Prostate gland (tissue), 2 donors: Measurements from ENCODE around the gene PSMD6. TPM values are rescaled to one million over a fixed set of nuclear protein-coding genes. Genes with fewer than 3 reads are reported as not detected.

Experiments used
- DNase-seq: peaks from one replicate; pipeline ENCODE4 v3.0.0-alpha.2; 2019; ENCODE audit warnings: low spot score
- H3K27ac ChIP-seq, 2 donors: fragments of 200-600 bp; sonication (generic); 2 replicates each; pipeline ENCODE4 v1.5.1; 2017 to 2019
- H3K27me3 ChIP-seq: fragments of 200-600 bp; sonication (generic); replicated peaks from 2 replicates; pipeline ENCODE4 v1.5.1; 2019; ENCODE audit not compliant: insufficient read depth
- H3K36me3 ChIP-seq, 2 donors: fragments of 200-600 bp; sonication (generic); 1 replicate in 1 of 2; 2 replicates in 1 of 2; pipeline versions ENCODE4 v1.5.1 to v1.8.1; 2017 to 2019
- H3K4me1 ChIP-seq: fragments of 200-600 bp; sonication (generic); replicated peaks from 2 replicates; pipeline ENCODE4 v1.5.1; 2019
- H3K4me3 ChIP-seq, 2 donors: fragments of 200-600 bp; sonication (generic); 2 replicates each; pipeline ENCODE4 v1.5.1; 2017 to 2019
- H3K9me3 ChIP-seq: fragments of 200-600 bp; sonication (generic); 2 replicates; pipeline ENCODE4 v1.5.1; 2017
- POLR2A ChIP-seq: fragments of 450-650 bp; IDR thresholded peaks from one replicate; pipeline ENCODE4 v1.6.1; 2016; ENCODE audit warnings: antibody characterized with exemption, mild to moderate bottlenecking
- POLR2AphosphoS5 ChIP-seq: sonication (generic); formaldehyde crosslinking; IDR thresholded peaks from one replicate; pipeline ENCODE4 v1.6.1; 2017; ENCODE audit warnings: antibody characterized with exemption
- WGBS: methylation state at CpG from one replicate; pipeline ENCODE4 v1.1.5; 2018; 5-methylcytosine and 5-hydroxymethylcytosine counted together
- intact Hi-C: fragments of 100-400 bp; cut with DNase I; formaldehyde crosslinking; loops from one replicate; pipeline ENCODE4 v1.14.2; 2022
- total RNA-seq, 2 donors: library from RNA; depleted of rRNA; stranded (reverse); fragments of >200 nt; gene quantifications; one replicate each; pipeline ENCODE4 v1.1.0, GENCODE V29; 2016
- TF ChIP-seq, protein P1 (sequence below), 4 experiments: fragments of 200-600 bp in 2 of 4; fragments of 450-650 bp in 2 of 4; sonication (generic) in 2 of 4; IDR thresholded peaks; 1 replicate in 3 of 4; 2 replicates in 1 of 4; pipeline ENCODE4 v1.5.1; 2016 to 2019; ENCODE audit warnings: antibody characterized with exemption in 4 of 4, mild to moderate bottlenecking in 2 of 4, moderate library complexity in 2 of 4

The PSMD6 gene
- total RNA-seq, 2 donors from 2014 or later: 56.4 to 67.9 TPM

DNA sequence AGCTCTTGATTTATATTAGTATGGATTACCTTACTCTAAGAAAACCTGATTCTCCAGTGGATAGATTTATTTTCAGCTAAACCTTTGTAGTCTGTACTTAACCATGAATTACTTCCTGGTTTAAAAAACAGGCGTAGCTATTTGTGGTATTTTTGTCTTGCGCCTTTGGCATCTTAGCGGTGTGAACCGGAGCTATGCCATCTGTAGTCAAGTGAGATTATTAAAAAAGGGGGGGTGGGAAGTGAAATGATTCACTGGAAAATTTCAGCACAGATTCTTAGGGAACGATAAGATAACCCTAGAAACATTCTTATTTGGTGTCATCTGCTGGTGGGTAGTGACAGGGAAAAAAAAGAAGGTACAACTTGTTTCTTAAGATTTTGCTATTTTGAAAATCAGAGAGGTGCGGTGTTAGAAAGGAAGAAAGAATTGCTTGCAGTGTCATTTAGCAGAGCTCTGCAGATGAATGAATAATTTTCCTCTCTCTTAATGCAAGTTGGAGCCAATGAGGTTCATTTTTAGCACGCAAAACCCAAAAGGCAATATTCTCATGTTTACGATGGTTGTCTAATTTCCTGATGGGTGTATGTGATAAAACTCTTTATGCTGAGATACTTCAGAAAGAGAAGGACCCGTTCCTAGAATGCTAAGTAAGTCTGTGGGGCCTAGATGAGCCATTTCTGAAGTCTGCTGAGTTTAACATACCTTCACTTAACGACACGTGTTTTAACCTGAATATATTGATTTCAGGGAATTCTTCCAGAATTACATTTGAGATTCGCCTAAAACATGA is 44.0 kb downstream of the PSMD6 start:
- 46% methylated on average over 12 of the region's 12 CpGs for WGBS
- no peaks in the 10 kb centered on the region for H3K4me1 ChIP-seq

DNA sequence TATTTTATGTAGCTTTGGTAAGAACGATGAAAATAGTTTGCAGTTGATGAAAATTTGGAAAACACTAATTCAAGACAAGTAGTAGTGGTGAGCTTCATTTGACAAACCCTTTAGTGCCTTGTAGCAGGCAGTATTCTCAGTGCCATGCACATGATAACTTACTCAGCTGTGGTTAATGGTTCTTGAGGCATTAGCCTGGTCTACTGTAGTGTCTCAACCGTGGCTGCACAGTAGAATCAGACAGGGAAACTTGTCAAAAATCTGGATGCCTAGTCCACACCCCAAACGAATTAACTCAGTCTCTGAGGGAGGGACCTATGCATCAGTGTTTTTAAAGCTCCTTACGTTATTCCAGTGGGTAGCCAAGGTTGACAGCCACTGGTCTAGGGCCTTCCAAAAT is 45.4 kb downstream of the PSMD6 start:
- DNase-seq: no peak
- Histone ChIP-seq H3K36me3 (peaks cover 0 to 2% of the 10 kb centered on the region in 2 donors), H3K27ac (no peak overlapping the region), H3K27me3 (no peaks in the 10 kb centered on the region), H3K4me3 (no peak overlapping the region), H3K4me1 (no peaks in the 10 kb centered on the region), H3K9me3 (no peaks in the 10 kb centered on the region)
- TF ChIP-seq POLR2A (no peak), POLR2AphosphoS5 (no peak)
- TF ChIP-seq, protein P1, sequence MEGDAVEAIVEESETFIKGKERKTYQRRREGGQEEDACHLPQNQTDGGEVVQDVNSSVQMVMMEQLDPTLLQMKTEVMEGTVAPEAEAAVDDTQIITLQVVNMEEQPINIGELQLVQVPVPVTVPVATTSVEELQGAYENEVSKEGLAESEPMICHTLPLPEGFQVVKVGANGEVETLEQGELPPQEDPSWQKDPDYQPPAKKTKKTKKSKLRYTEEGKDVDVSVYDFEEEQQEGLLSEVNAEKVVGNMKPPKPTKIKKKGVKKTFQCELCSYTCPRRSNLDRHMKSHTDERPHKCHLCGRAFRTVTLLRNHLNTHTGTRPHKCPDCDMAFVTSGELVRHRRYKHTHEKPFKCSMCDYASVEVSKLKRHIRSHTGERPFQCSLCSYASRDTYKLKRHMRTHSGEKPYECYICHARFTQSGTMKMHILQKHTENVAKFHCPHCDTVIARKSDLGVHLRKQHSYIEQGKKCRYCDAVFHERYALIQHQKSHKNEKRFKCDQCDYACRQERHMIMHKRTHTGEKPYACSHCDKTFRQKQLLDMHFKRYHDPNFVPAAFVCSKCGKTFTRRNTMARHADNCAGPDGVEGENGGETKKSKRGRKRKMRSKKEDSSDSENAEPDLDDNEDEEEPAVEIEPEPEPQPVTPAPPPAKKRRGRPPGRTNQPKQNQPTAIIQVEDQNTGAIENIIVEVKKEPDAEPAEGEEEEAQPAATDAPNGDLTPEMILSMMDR (IDR thresholded peaks at IDR 0.05): no peak
- 82% methylated on average over 4 of the region's 4 CpGs for WGBS
- intact Hi-C loops: no loop called here

More for the DNA sequence above, 44.0 kb downstream of the PSMD6 start:
- Histone ChIP-seq H3K27me3 (no peaks in the 10 kb centered on the region), H3K27ac (no peak overlapping the region), H3K9me3 (no peaks in the 10 kb centered on the region), H3K4me3 (no peak overlapping the region), H3K36me3 (peaks cover 0 to 5% of the 10 kb centered on the region in 2 donors)
- no peak for TF ChIP-seq POLR2A
- TF ChIP-seq, protein P1 (IDR thresholded peaks at IDR 0.05): no peak
- no peak for TF ChIP-seq POLR2AphosphoS5
- intact Hi-C loops: no loop called here
- DNase-seq: no peak

DNA sequence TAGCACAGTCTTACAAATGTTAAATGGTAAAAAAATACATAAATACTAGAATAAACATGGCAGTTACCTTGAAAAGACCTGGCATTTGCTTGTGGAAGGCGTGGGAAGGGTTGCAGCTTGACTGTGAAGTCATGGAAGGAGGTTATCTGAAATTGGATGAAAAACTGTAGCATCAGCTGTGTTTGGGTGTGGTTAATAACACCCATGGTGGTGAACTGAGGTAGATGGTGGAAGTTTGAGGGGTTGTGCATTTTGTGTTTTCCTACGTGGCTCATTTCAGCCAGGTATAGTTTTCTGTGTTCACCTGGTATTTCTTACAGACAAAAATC is 46.5 kb downstream of the PSMD6 start:
- Histone ChIP-seq H3K27ac (no peak overlapping the region), H3K4me3 (no peak overlapping the region), H3K36me3 (no peaks in the 10 kb centered on the region), H3K9me3 (no peaks in the 10 kb centered on the region), H3K27me3 (no peaks in the 10 kb centered on the region), H3K4me1 (no peaks in the 10 kb centered on the region)
- 92% methylated on average over 2 of the region's 2 CpGs for whole genome bisulfite sequencing
- intact Hi-C loops: no loop called here
- DNase-seq: no peak
- no peak for TF ChIP-seq POLR2A
- TF ChIP-seq POLR2AphosphoS5: no peak
- TF ChIP-seq, protein P1 (IDR thresholded peaks at IDR 0.05): no peak

DNA sequence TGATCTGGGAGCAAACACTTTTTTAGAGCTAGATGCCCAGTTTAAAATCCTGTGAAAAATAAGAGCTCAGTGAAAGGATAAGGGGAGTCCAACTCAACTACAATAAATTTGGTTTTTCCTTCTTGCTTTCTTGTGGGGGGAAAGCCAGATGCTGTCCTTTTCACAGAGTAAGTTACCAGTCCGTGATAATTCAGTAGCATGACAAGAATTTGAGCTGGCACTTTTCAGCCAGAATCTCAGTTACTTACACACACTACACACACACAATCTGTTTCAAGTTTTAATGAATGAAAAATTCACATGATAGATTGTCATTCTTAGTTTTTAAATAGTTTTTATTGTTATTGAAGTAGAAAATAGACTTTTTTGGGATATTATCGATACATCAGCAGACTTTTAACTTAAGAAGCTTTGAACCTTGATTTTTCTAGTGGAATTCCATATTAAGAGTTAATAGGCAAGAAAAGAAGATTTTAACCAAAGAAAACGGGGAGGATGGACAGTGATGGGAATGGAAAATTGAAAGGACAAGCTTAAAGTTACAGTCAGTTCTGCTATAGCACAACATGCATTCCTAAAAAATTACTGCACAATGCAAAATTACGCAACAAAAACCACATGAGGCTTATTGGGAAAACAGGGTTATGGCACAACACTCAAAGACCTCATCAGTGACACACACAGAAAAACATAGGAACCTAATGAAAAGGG is 47.0 kb downstream of the PSMD6 start:
- TF ChIP-seq, protein P1 (IDR thresholded peaks at IDR 0.05): no peak
- TF ChIP-seq POLR2A (no peak), POLR2AphosphoS5 (peak; percentile 50)
- peak overlapping the region in 1 of 2 donors; percentile 11 for H3K27ac ChIP-seq
- no peak for DNase-seq
- intact Hi-C loops: no loop called here
- no peak overlapping the region for H3K4me3 ChIP-seq
- 74% methylated on average over 4 of the region's 4 CpGs for WGBS
- no peaks in the 10 kb centered on the region for H3K9me3 ChIP-seq
- no peaks in the 10 kb centered on the region for H3K36me3 ChIP-seq
- H3K27me3 ChIP-seq: no peaks in the 10 kb centered on the region
- H3K4me1 ChIP-seq: no peaks in the 10 kb centered on the region
